ENCODE measurements around the gene PTPRG.

DNA sequence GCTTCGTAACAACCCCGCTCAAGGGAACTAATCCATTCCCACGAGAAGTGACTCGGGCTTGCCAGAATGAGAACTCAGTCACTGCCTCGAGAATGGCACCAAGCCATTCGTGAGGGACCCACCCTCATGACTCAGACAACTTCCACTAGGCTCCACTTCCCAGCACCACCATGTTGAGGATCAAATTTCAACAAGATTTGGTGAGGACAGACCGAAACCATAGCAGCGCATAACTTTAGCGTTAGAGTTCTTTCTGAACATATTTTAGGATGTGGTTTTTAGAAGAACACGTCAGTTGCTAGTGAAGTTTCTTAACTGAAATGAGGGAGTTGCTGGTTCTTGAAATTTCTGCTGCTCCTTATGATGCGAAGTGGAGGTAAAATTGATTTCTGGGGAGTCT is 13.5 kb downstream of the PTPRG start:
- TF ChIP-seq CTCF (conservative IDR thresholded peaks at IDR 0.05; ENCODE audit: low read depth, low read length): no peak
- TF ChIP-seq EZH2 (IDR thresholded peaks at IDR 0.05; ENCODE audit: low read length, unreplicated experiment): no peak

Data from PC-3 (cell line).